GM12878 (cell line): ENCODE measurements around the gene TRIM46. TPM values are rescaled to one million over a fixed set of nuclear protein-coding genes. Genes with fewer than 3 reads are reported as not detected.
"Not testable (repeated sequence)": the region's sequence is repeated elsewhere in the genome, so short reads cannot be mapped to it uniquely, and the experiment has no call there.

ENCODE experiments used
- ATAC-seq: fragments of 200-7000 bp; cut with Tn5 transposase; 3 replicates; pipeline ENCODE4 v1.9.1; 2020; ENCODE audit warnings: mild to moderate bottlenecking, moderate library complexity
- BruUV-seq: library from RNA; stranded (reverse); fragments of 400-500 nt; replicated peaks from 2 replicates; lab custom pipeline; 2021; lab: Mats Ljungman, UMichigan
- CTCF ChIA-PET: fragments of 300-600 bp; sonication (Branson Sonifier 250); formaldehyde crosslinking; extraction: SDS; loops from one replicate; lab custom pipeline; 2021; ENCODE audit warnings: inconsistent platforms; lab: Yijun Ruan, JAX
- POLR2A ChIA-PET: fragments of 350-600 bp; formaldehyde crosslinking; extraction: SDS; loops from one replicate; lab custom pipeline; 2021; ENCODE audit warnings: inconsistent platforms; lab: Charles Lee
- RAD21 ChIA-PET: fragments of 300-600 bp; sonication (Branson Sonifier 250); formaldehyde crosslinking; loops from one replicate; lab custom pipeline; 2023; ENCODE audit warnings: antibody characterized with exemption; ENCODE audit not compliant: unreplicated experiment; lab: Charles Lee
- SMC1A ChIA-PET: fragments of 300-600 bp; sonication (Branson Sonifier 250); formaldehyde crosslinking; loops from one replicate; lab custom pipeline; 2023; ENCODE audit not compliant: unreplicated experiment, uncharacterized antibody; lab: Charles Lee
- DNase-seq: peaks from one replicate; pipeline ENCODE4 v3.0.0-alpha.2; 2011; ENCODE audit warnings: low read depth, low spot score
- FAIRE-seq: peaks from 3 replicates; lab custom pipeline; 2011; peaks lifted over from hg19 to GRCh38; lab: Jason Lieb, UNC
- H2AFZ ChIP-seq: 2 replicates; pipeline ENCODE4 v1.6.0; 2011; ENCODE audit warnings: low read depth, low read length, control low read depth; ENCODE audit not compliant: control insufficient read depth
- H3K27ac ChIP-seq: 2 replicates; pipeline ENCODE4 v1.5.1; 2011; ENCODE audit warnings: control low read depth; ENCODE audit not compliant: control insufficient read depth, insufficient read depth
- H3K27me3 ChIP-seq, 2 experiments: replicated peaks in 1 of 2; 2 replicates each; pipeline versions ENCODE4 v1.6.0 to v1.6.1; 2011; ENCODE audit warnings: low read length in 1 of 2; ENCODE audit not compliant: control insufficient read depth in 2 of 2, insufficient read depth in 2 of 2
- H3K36me3 ChIP-seq, 2 experiments: 2 replicates each; pipeline ENCODE4 v1.5.1; 2011; ENCODE audit warnings: low read length in 1 of 2; ENCODE audit not compliant: control insufficient read depth in 2 of 2, insufficient read depth in 2 of 2
- H3K4me1 ChIP-seq: 2 replicates; pipeline ENCODE4 v1.6.1; 2011; ENCODE audit warnings: mild to moderate bottlenecking, low read length, moderate library complexity, mixed read lengths; ENCODE audit not compliant: control insufficient read depth, insufficient read depth
- H3K4me2 ChIP-seq: 2 replicates; pipeline ENCODE4 v1.6.0; 2011; ENCODE audit warnings: control low read depth; ENCODE audit not compliant: control insufficient read depth, insufficient read depth
- H3K4me3 ChIP-seq: fragments of 200-600 bp; sonication (generic); 2 replicates; pipeline ENCODE4 v1.5.1; 2016
- H3K79me2 ChIP-seq: 2 replicates; pipeline ENCODE4 v1.6.0; 2011; ENCODE audit warnings: low read length; ENCODE audit not compliant: control insufficient read depth, insufficient read depth
- H3K9ac ChIP-seq: 2 replicates; pipeline ENCODE4 v1.8.0; 2011; ENCODE audit warnings: low read length, control low read depth, mixed read lengths; ENCODE audit not compliant: control insufficient read depth, insufficient read depth
- H3K9me3 ChIP-seq: replicated peaks from 3 replicates; pipeline ENCODE4 v1.5.1; 2011; ENCODE audit warnings: mild to moderate bottlenecking, low read length; ENCODE audit not compliant: control insufficient read depth, insufficient read depth
- H4K20me1 ChIP-seq: 2 replicates; pipeline ENCODE4 v1.6.0; 2011; ENCODE audit not compliant: control insufficient read depth, insufficient read depth
- BMI1 ChIP-seq: fragments of 450-650 bp; IDR thresholded peaks from 2 replicates; pipeline ENCODE4 v1.6.1; 2016; ENCODE audit warnings: mild to moderate bottlenecking, moderate library complexity, borderline replicate concordance
- CBX3 ChIP-seq: fragments of 200-600 bp; sonication (generic); IDR thresholded peaks from 2 replicates; pipeline ENCODE4 v1.6.1; 2016; ENCODE audit warnings: low read depth, borderline replicate concordance
- CEBPB ChIP-seq, 2 experiments: fragments of 150-350 bp in 1 of 2; IDR thresholded peaks; 2 replicates each; pipeline ENCODE4 v1.6.1; 2012 to 2014; ENCODE audit warnings: low read depth in 2 of 2, low read length in 2 of 2, borderline replicate concordance in 1 of 2, inconsistent platforms in 1 of 2
- EZH2 ChIP-seq: IDR thresholded peaks from 2 replicates; pipeline ENCODE4 v1.6.1; 2012; ENCODE audit warnings: low read depth, mild to moderate bottlenecking, control low read depth, inconsistent platforms, low read length, borderline replicate concordance; ENCODE audit not compliant: control insufficient read depth
- HCFC1 ChIP-seq: fragments of 150-350 bp; IDR thresholded peaks from 2 replicates; pipeline ENCODE4 v1.6.1; 2014; ENCODE audit warnings: low read length
- JUND ChIP-seq: IDR thresholded peaks from 2 replicates; pipeline ENCODE4 v1.6.1; 2012; ENCODE audit warnings: low read depth, mild to moderate bottlenecking, low read length, improper control_type of control experiment, moderate library complexity
- MEF2B ChIP-seq: fragments of 450-650 bp; IDR thresholded peaks from 2 replicates; pipeline ENCODE4 v1.6.1; 2018; ENCODE audit warnings: mild to moderate bottlenecking, moderate library complexity; ENCODE audit not compliant: partially characterized antibody, poor library complexity, severe bottlenecking
- NR2C2 ChIP-seq: IDR thresholded peaks from 2 replicates; pipeline ENCODE4 v1.6.1; 2011; ENCODE audit warnings: borderline replicate concordance, low read depth; ENCODE audit not compliant: control insufficient read depth, insufficient read length
- POLR2A ChIP-seq: IDR thresholded peaks from 2 replicates; pipeline ENCODE4 v1.6.1; 2011; ENCODE audit warnings: low read depth, mild to moderate bottlenecking, low read length
- SIX5 ChIP-seq: IDR thresholded peaks from 2 replicates; pipeline ENCODE4 v1.6.1; 2011; ENCODE audit warnings: mild to moderate bottlenecking, low read depth, low read length, moderate library complexity; ENCODE audit not compliant: severe bottlenecking
- SP1 ChIP-seq: IDR thresholded peaks from one replicate; pipeline ENCODE4 v1.6.1; 2011; ENCODE audit warnings: low read depth, low read length
- SRF ChIP-seq, 2 experiments: IDR thresholded peaks; 2 replicates each; pipeline ENCODE4 v1.6.1; 2011; ENCODE audit warnings: low read depth in 2 of 2, low read length in 2 of 2, mild to moderate bottlenecking in 1 of 2, moderate library complexity in 1 of 2
- YBX1 ChIP-seq: fragments of 450-650 bp; IDR thresholded peaks from 2 replicates; pipeline ENCODE4 v1.6.1; 2016; ENCODE audit warnings: antibody characterized with exemption
- ZNF207 ChIP-seq: fragments of 450-650 bp; IDR thresholded peaks from 2 replicates; pipeline ENCODE4 v1.6.1; 2014; ENCODE audit warnings: antibody characterized with exemption, mild to moderate bottlenecking, borderline replicate concordance
- ZNF24 ChIP-seq: fragments of 450-650 bp; IDR thresholded peaks from 2 replicates; pipeline ENCODE4 v1.6.1; 2017; ENCODE audit warnings: antibody characterized with exemption, mild to moderate bottlenecking
- WGBS: methylation state at CpG from one replicate; pipeline ENCODE4 v1.1.6; 2016; ENCODE audit warnings: low lambda C conversion rate; ENCODE audit not compliant: insufficient replicate concordance, insufficient coverage; ENCODE audit errors: missing lambda C conversion rate; 5-methylcytosine and 5-hydroxymethylcytosine counted together
- in situ Hi-C: fragments of 300-500 bp; cut with MboI; formaldehyde crosslinking; loops from 9 replicates; pipeline ENCODE4 v1.14.3; 2018; ENCODE audit warnings: mixed read lengths
- intact Hi-C: fragments of 100-400 bp; cut with micrococcal nuclease; formaldehyde crosslinking; loops from one replicate; pipeline ENCODE4 v1.14.2; 2022; ENCODE audit not compliant: unreplicated experiment
- polyA plus RNA-seq, 11 experiments: library from polyadenylated mRNA; depleted of rRNA in 4 of 11; unstranded in 6 of 11; stranded (reverse) in 5 of 11; fragments of >200 nt; fragmentation: Nextera tagmentation in 4 of 11; fragmentation: Illumina TruSeq in 1 of 11; extraction: Ambion mirVana in 4 of 11; extraction: Trizol in 1 of 11; gene quantifications; 1 replicate in 1 of 11; 2 replicates in 10 of 11; pipeline versions ENCODE4 v1.2.1 to v1.2.3, GENCODE V29; 2011 to 2016; ENCODE audit warnings: inconsistent platforms in 2 of 11, missing spikeins in 2 of 11, low read depth in 1 of 11
- total RNA-seq, 4 experiments: library from RNA; depleted of rRNA in 3 of 4; stranded (reverse); fragments of >200 nt in 3 of 4; fragmentation: Illumina TruSeq in 1 of 4; extraction: Trizol in 1 of 4; gene quantifications; 2 replicates each; pipeline versions ENCODE4 v1.2.1 to v1.2.3, GENCODE V29; 2013 to 2021

The TRIM46 gene
- total and polyA plus RNA-seq, 10 of the 15 experiments (the other 5 are each of a cell fraction or from before 2014, with no cell fraction given) = 0.08 to 3.1 (median 0.97) TPM

GRCh38 chr1:155168105-155168445 lies 5.6 kb upstream of the TRIM46 start:
- BruUV-seq, POLR2A ChIA-PET: not testable (repeated sequence)

GRCh38 chr1:155168456-155169210 lies 5.0 kb upstream of the TRIM46 start:
- peaks cover 12% of the 10 kb centered on the region for H3K79me2 ChIP-seq
- no peak for TF ChIP-seq MEF2B
- TF ChIP-seq SP1 = no peak
- no peak for TF ChIP-seq JUND
- TF ChIP-seq CEBPB (IDR thresholded peaks at IDR 0.05; ENCODE audit: borderline replicate concordance in 1 of 2, low read depth in 2 of 2, low read length in 2 of 2) = no peak
- no peak for TF ChIP-seq ZNF207
- no peak for TF ChIP-seq BMI1
- TF ChIP-seq ZNF24 = no peak
- no peak for TF ChIP-seq HCFC1
- TF ChIP-seq YBX1 = no peak
- no peak for TF ChIP-seq NR2C2
- no peak for TF ChIP-seq CBX3
- TF ChIP-seq POLR2A = no peak
- TF ChIP-seq SIX5 = no peak
- TF ChIP-seq EZH2 = no peak
- H4K20me1 ChIP-seq = no peaks in the 10 kb centered on the region
- ChIA-PET POLR2A (no interaction called here), SMC1A (interaction anchor here (1.0 to 5.9 kb wide), 8 partner anchors 9 to 93 kb away, joined by 3 to 37 read pairs (median 4); partner anchors contain the start of gene SLC50A1), CTCF (interaction anchor here (0.9 to 12.1 kb wide), 21 partner anchors 9 to 125 kb away, joined by 3 to 284 read pairs (median 5); partner anchors contain the start of genes EFNA4 and SLC50A1), RAD21 (interaction anchor here (0.7 to 5.1 kb wide), 11 partner anchors 14 to 84 kb away, joined by 3 to 71 read pairs (median 4); partner anchors contain the start of gene SLC50A1)
- BruUV-seq = no TSS peak
- H3K4me3 ChIP-seq = no peak overlapping the region
- no peak for ATAC-seq
- H2AFZ ChIP-seq = no peak overlapping the region
- H3K27ac ChIP-seq = no peak overlapping the region
- no peaks in the 10 kb centered on the region; the same call in 2 of the 3 replicates for H3K9me3 ChIP-seq
- H3K27me3 ChIP-seq = no peaks in the 10 kb centered on the region
- H3K4me1 ChIP-seq = peaks cover 13% of the 10 kb centered on the region
- FAIRE-seq = no peak
- no peak overlapping the region for H3K9ac ChIP-seq
- no peak for DNase-seq
- intact Hi-C loops = loop anchor here (1.0 kb wide), 1 partner anchor 77 kb away; no protein-coding TSS in a partner anchor
- 93% methylated on average over 10 of the region's 10 CpGs for WGBS
- no peak overlapping the region for H3K4me2 ChIP-seq
- in situ Hi-C loops = loop anchor here (5.0 kb wide), 1 partner anchor 76 kb away; no protein-coding TSS in a partner anchor
- H3K36me3 ChIP-seq = peaks cover 0 to 3% of the 10 kb centered on the region in 2 experiments; a peak in 1 of 4 replicates

More at GRCh38 chr1:155168105-155168445, 5.6 kb upstream of the TRIM46 start:
- ChIA-PET RAD21 (interaction anchor here (0.7 to 5.1 kb wide), 9 partner anchors 13 to 103 kb away, joined by 3 to 71 read pairs (median 4); no protein-coding TSS in a partner anchor), CTCF (interaction anchor here (0.8 to 12.1 kb wide), 21 partner anchors 10 to 124 kb away, joined by 3 to 284 read pairs (median 5); partner anchors contain the start of genes EFNA4 and SLC50A1), SMC1A (interaction anchor here (0.9 to 5.9 kb wide), 8 partner anchors 9 to 83 kb away, joined by 3 to 37 read pairs (median 4); partner anchors contain the start of gene SLC50A1)
- not testable (repeated sequence) for H3K27ac ChIP-seq, H3K4me3 ChIP-seq, H4K20me1 ChIP-seq, H3K9me3 ChIP-seq, H3K9ac ChIP-seq, H3K4me2 ChIP-seq, H2AFZ ChIP-seq, H3K4me1 ChIP-seq, FAIRE-seq, ATAC-seq, H3K36me3 ChIP-seq, H3K27me3 ChIP-seq, DNase-seq
- intact Hi-C loops = loop anchor here (1.0 kb wide), 1 partner anchor 77 kb away; no protein-coding TSS in a partner anchor
- in situ Hi-C loops = loop anchor here (5.0 kb wide), 1 partner anchor 76 kb away; no protein-coding TSS in a partner anchor
- 50% methylated on average over 4 of the region's 4 CpGs for WGBS
- peaks cover 12% of the 10 kb centered on the region for H3K79me2 ChIP-seq
- TF ChIP-seq SRF (IDR thresholded peaks at IDR 0.05; ENCODE audit: low read depth in 2 of 2, low read length in 2 of 2) = 0 out of 4 replicates have a peak, but pooled peaks of 1 of the 2 experiments have one; percentile 33
